ENCODE data around the gene ELAVL4.

ELAVL4 gene

DNA sequence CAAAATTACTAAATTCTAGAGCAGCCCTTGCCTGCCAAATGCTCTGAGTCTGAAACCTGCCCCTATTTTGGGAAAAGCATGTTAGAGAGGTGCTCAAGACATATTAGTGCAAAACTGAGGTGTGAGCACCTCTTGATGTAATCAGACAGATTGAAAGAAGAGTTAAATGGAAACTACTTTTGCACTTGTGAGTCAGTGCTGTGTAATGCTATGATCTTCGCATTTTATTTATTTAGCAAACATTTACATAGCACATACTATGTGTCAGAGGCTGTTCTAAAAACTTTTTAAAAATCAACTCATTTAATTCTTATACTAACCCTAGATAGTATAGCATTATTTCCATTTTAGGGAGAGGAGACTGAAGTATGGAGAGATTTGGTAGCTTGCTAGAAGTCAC lies 138.1 kb downstream of the ELAVL4 start:
- in situ Hi-C loops (cut with MboI; ENCODE audit: low sequenced_read_pairs), result no loop called here

DNA sequence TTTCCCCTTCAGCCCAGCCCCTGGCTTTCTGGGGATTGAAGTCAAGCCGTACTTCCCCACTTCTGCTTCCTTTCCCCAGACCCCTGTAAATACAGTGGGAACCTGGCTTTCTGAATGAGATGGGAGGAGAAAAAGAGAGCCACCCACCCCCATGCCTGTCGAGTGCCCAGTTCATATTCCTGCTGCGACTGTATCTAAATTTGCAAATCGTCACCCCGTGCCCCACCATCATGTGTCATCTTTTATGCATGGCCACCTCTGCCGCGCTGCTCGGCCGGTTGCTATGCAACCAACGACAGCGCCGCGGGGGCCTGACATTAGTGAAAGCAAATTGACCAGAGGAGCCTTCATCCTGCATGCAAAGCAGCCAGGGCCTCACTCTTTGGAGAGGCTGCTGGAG lies 143.0 kb downstream of the ELAVL4 start:
- in situ Hi-C loops (cut with MboI; ENCODE audit: low sequenced_read_pairs), result no loop called here

DNA sequence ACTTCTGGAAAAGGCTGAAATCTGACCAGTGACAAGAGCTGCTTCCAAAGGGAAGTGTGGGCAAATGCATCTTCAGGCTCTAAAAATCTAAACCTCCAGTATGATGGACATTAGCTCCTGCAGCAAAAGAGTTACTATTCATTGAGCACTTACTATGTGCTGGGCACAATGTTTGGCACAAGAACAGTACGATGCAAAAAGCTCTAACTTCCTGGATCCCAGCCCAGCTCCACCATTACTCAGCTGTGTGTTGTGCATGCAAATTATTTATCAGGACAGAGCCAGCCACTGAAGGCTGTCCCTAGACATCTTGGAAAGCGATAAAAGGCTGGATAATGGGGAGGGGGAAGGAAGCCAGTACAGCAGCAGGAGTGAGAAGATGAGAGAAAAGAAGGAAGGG lies 143.5 kb downstream of the ELAVL4 start:
- in situ Hi-C loops (cut with MboI; ENCODE audit: low sequenced_read_pairs), result no loop called here

Measured in HL-60/S4 (cell line).